ENCODE results near the gene GNAQ.

GNAQ gene

GRCh38 chr9:78031893-78032729 is 500 bp upstream of the GNAQ start:
- peak; percentile 96 for DNase-seq (ENCODE audit: low read depth)

- DNase-seq (ENCODE audit: low read depth), result peak; percentile 38
Measured at GRCh38 chr9:78030553-78031443, 813 bp downstream of the GNAQ start.

- DNase-seq (ENCODE audit: low read depth), result no peak
Measured at GRCh38 chr9:78030296-78030552, 1.4 kb downstream of the GNAQ start.

- DNase-seq (ENCODE audit: low read depth), result peak; percentile 39
Measured at GRCh38 chr9:78029551-78030295, 1.9 kb downstream of the GNAQ start.

GRCh38 chr9:78028926-78029325 is 2.7 kb downstream of the GNAQ start:
- DNase-seq (ENCODE audit: low read depth), result no peak

GRCh38 chr9:78026947-78027346 is 4.7 kb downstream of the GNAQ start:
- peak; percentile 62 for DNase-seq (ENCODE audit: low read depth)

- DNase-seq (ENCODE audit: low read depth), result peak; percentile 44
Measured at GRCh38 chr9:78026416-78026815, 5.2 kb downstream of the GNAQ start.

- no peak for DNase-seq (ENCODE audit: low read depth)
Measured at GRCh38 chr9:78025186-78025585, 6.4 kb downstream of the GNAQ start.

- peak; percentile 79 for DNase-seq (ENCODE audit: low read depth)
Measured at GRCh38 chr9:78023003-78023741, 8.4 kb downstream of the GNAQ start.

- DNase-seq (ENCODE audit: low read depth), result no peak
Measured at GRCh38 chr9:78021697-78022096, 9.9 kb downstream of the GNAQ start.

- DNase-seq (ENCODE audit: low read depth), result no peak
Measured at GRCh38 chr9:78017190-78017693, 14.4 kb downstream of the GNAQ start.

- no peak for DNase-seq (ENCODE audit: low read depth)
Measured at GRCh38 chr9:78015241-78015640, 16.4 kb downstream of the GNAQ start.

- DNase-seq (ENCODE audit: low read depth), result peak; percentile 59
Measured at GRCh38 chr9:78014776-78015175, 16.8 kb downstream of the GNAQ start.

GRCh38 chr9:78013934-78014333 is 17.7 kb downstream of the GNAQ start:
- DNase-seq (ENCODE audit: low read depth), result peak; percentile 52

GRCh38 chr9:78011049-78011448 is 20.6 kb downstream of the GNAQ start:
- peak; percentile 61 for DNase-seq (ENCODE audit: low read depth)

GRCh38 chr9:78010445-78010844 is 21.2 kb downstream of the GNAQ start:
- DNase-seq (ENCODE audit: low read depth), result no peak

- no peak for DNase-seq (ENCODE audit: low read depth)
Measured at GRCh38 chr9:78009186-78009585, 22.4 kb downstream of the GNAQ start.

GRCh38 chr9:78006734-78007133 is 24.9 kb downstream of the GNAQ start:
- DNase-seq (ENCODE audit: low read depth), result no peak

GRCh38 chr9:78005231-78006002 is 26.2 kb downstream of the GNAQ start:
- no peak for DNase-seq (ENCODE audit: low read depth)

- no peak for DNase-seq (ENCODE audit: low read depth)
Measured at GRCh38 chr9:78004478-78005229, 27.0 kb downstream of the GNAQ start.
